HCT116 (cell line): ENCODE results near the gene PRKCH. TPM values are rescaled to one million over a fixed set of nuclear protein-coding genes. Genes with fewer than 3 reads are reported as not detected.

Experiments
- ATAC-seq: fragments of 200-7000 bp; cut with Tn5 transposase; 2 replicates; pipeline ENCODE4 v1.9.1; 2020; ENCODE audit warnings: mild to moderate bottlenecking, moderate library complexity
- BruUV-seq: library from RNA; stranded (reverse); fragments of 400-500 nt; replicated peaks from 2 replicates; lab custom pipeline; 2021; lab: Mats Ljungman, UMichigan
- CTCF ChIA-PET: fragments of 300-600 bp; sonication (Branson Sonifier 250); formaldehyde crosslinking; loops from one replicate; lab custom pipeline; 2021; ENCODE audit warnings: antibody characterized with exemption; lab: Charles Lee
- POLR2A ChIA-PET: fragments of 300-600, 350-600 bp; sonication (Branson Sonifier 250); formaldehyde crosslinking; loops from one replicate; lab custom pipeline; 2021; ENCODE audit warnings: antibody characterized with exemption; lab: Charles Lee
- RAD21 ChIA-PET, 2 experiments: fragments of 300-600 bp; sonication (Branson Sonifier 250); formaldehyde crosslinking; loops; one replicate each; lab custom pipeline; 2023; ENCODE audit warnings: low total read pairs in 2 of 2; ENCODE audit not compliant: uncharacterized antibody in 2 of 2, unreplicated experiment in 2 of 2, low non-redundant PET in 1 of 2; lab: Charles Lee
- DNase-seq: peaks from one replicate; pipeline ENCODE4 v3.0.0-alpha.2; 2010; ENCODE audit warnings: low read depth, low spot score
- H2AFZ ChIP-seq: fragments of 200-600 bp; shearing (Covaris generic), sonication (generic); 2 replicates; pipeline ENCODE4 v1.6.1; 2017; ENCODE audit warnings: low read depth, mixed run types, mixed read lengths, antibody characterized with exemption, low read length; ENCODE audit not compliant: poor library complexity, severe bottlenecking
- H3K27ac ChIP-seq: 2 replicates; pipeline ENCODE4 v1.5.1; 2012; ENCODE audit warnings: low read depth, low read length
- H3K27me3 ChIP-seq: fragments of 200-600 bp; sonication (generic); 2 replicates; pipeline ENCODE4 v1.6.1; 2016; ENCODE audit warnings: mixed run types, low read length, mixed read lengths; ENCODE audit not compliant: insufficient read depth
- H3K36me3 ChIP-seq, 2 experiments: fragments of 200-500 bp in 1 of 2; fragments of 200-600 bp in 1 of 2; sonication (Bioruptor generic) in 1 of 2; sonication (generic) in 1 of 2; 2 replicates each; pipeline versions ENCODE4 v1.5.1 to v1.6.1; 2014 to 2016; ENCODE audit warnings: low read length in 2 of 2, inconsistent platforms in 1 of 2, mixed read lengths in 1 of 2, mixed run types in 1 of 2; ENCODE audit not compliant: insufficient read depth in 2 of 2, control insufficient read depth in 1 of 2
- H3K4me1 ChIP-seq, 2 experiments: fragments of 200-600 bp in 1 of 2; sonication (generic) in 1 of 2; 2 replicates each; pipeline versions ENCODE4 v1.5.1 to v1.6.1; 2012 to 2017; ENCODE audit warnings: low read length in 2 of 2, inconsistent platforms in 1 of 2, mild to moderate bottlenecking in 1 of 2, mixed read lengths in 1 of 2, mixed run types in 1 of 2, moderate library complexity in 1 of 2; ENCODE audit not compliant: insufficient read depth in 2 of 2, control insufficient read depth in 1 of 2
- H3K4me2 ChIP-seq: fragments of 200-600 bp; sonication (generic); 2 replicates; pipeline ENCODE4 v1.6.1; 2017; ENCODE audit warnings: mixed run types, low read length, mixed read lengths
- H3K4me3 ChIP-seq, 2 experiments: fragments of 200-600 bp in 1 of 2; sonication (generic) in 1 of 2; replicated peaks in 1 of 2; 2 replicates each; pipeline ENCODE4 v1.5.1; 2011 to 2016; ENCODE audit warnings: low read length in 2 of 2, control low read depth in 1 of 2, low read depth in 1 of 2, mild to moderate bottlenecking in 1 of 2, mixed read lengths in 1 of 2, mixed run types in 1 of 2
- H3K79me2 ChIP-seq: fragments of 200-600 bp; sonication (generic); 2 replicates; pipeline ENCODE4 v1.6.1; 2017; ENCODE audit warnings: mild to moderate bottlenecking, mixed run types, low read length, moderate library complexity, mixed read lengths; ENCODE audit not compliant: insufficient read depth
- H3K9ac ChIP-seq: fragments of 200-600 bp; sonication (generic); 2 replicates; pipeline ENCODE4 v1.6.1; 2016; ENCODE audit warnings: low read length, mixed read lengths
- H3K9me2 ChIP-seq: fragments of 200-600 bp; sonication (generic), shearing (Covaris generic); 2 replicates; pipeline ENCODE4 v1.6.1; 2017; ENCODE audit warnings: mixed run types, mild to moderate bottlenecking, moderate library complexity; ENCODE audit not compliant: insufficient read depth
- H3K9me3 ChIP-seq, 2 experiments: fragments of 200-500 bp in 1 of 2; fragments of 200-600 bp in 1 of 2; sonication (Bioruptor generic) in 1 of 2; sonication (generic) in 1 of 2; 2 replicates each; pipeline ENCODE4 v1.6.1; 2014 to 2017; ENCODE audit warnings: low read length in 2 of 2, mixed read lengths in 2 of 2, inconsistent platforms in 1 of 2, low read depth in 1 of 2, mild to moderate bottlenecking in 1 of 2, mixed run types in 1 of 2, moderate library complexity in 1 of 2; ENCODE audit not compliant: control insufficient read depth in 1 of 2, insufficient read depth in 1 of 2
- H4K20me1 ChIP-seq: fragments of 200-600 bp; sonication (generic), shearing (Covaris generic); 2 replicates; pipeline ENCODE4 v1.6.1; 2017; ENCODE audit warnings: mixed run types, mild to moderate bottlenecking, moderate library complexity; ENCODE audit not compliant: insufficient read depth
- CEBPB ChIP-seq: IDR thresholded peaks from 2 replicates; pipeline ENCODE4 v1.6.1; 2012; ENCODE audit warnings: low read depth
- EGR1 ChIP-seq: IDR thresholded peaks from 2 replicates; pipeline ENCODE4 v1.6.1; 2012; ENCODE audit warnings: low read depth
- ELF1 ChIP-seq: IDR thresholded peaks from 2 replicates; pipeline ENCODE4 v1.6.1; 2012; ENCODE audit warnings: low read depth, borderline replicate concordance
- EZH2 ChIP-seq: fragments of 200-600 bp; sonication (generic); IDR thresholded peaks from 2 replicates; pipeline ENCODE4 v1.6.1; 2017; ENCODE audit warnings: antibody characterized with exemption, mixed run types
- EZH2phosphoT487 ChIP-seq: fragments of 200-600 bp; IDR thresholded peaks from 2 replicates; pipeline ENCODE4 v1.6.1; 2018; ENCODE audit warnings: antibody characterized with exemption, borderline replicate concordance
- FOSL1 ChIP-seq: IDR thresholded peaks from 2 replicates; pipeline ENCODE4 v1.6.1; 2012; ENCODE audit warnings: low read depth
- JUND ChIP-seq: IDR thresholded peaks from 2 replicates; pipeline ENCODE4 v1.6.1; 2012
- RAD21 ChIP-seq: IDR thresholded peaks from 2 replicates; pipeline ENCODE4 v1.6.1; 2012; ENCODE audit warnings: low read depth, mild to moderate bottlenecking
- REST ChIP-seq: IDR thresholded peaks from 2 replicates; pipeline ENCODE4 v1.6.1; 2012; ENCODE audit warnings: low read depth
- SP1 ChIP-seq: IDR thresholded peaks from 2 replicates; pipeline ENCODE4 v1.6.1; 2012; ENCODE audit warnings: low read depth
- SRF ChIP-seq: IDR thresholded peaks from 2 replicates; pipeline ENCODE4 v1.6.1; 2012; ENCODE audit warnings: low read depth
- ZBTB33 ChIP-seq: IDR thresholded peaks from 2 replicates; pipeline ENCODE4 v1.6.1; 2011; ENCODE audit warnings: mild to moderate bottlenecking, low read length, moderate library complexity; ENCODE audit not compliant: insufficient replicate concordance; ENCODE audit errors: extremely low read depth
- ZFX ChIP-seq: fragments of 450-650 bp; IDR thresholded peaks from 2 replicates; pipeline ENCODE4 v1.6.1; 2017
- ZNF274 ChIP-seq: fragments of 200-500 bp; sonication (Bioruptor generic); IDR thresholded peaks from 2 replicates; pipeline ENCODE4 v1.6.1; 2014; ENCODE audit warnings: mild to moderate bottlenecking, low read depth, low read length, inconsistent platforms
- intact Hi-C: fragments of 100-400 bp; cut with micrococcal nuclease; formaldehyde crosslinking; loops from 2 replicates; pipeline ENCODE4 v1.10.0; 2022
- total RNA-seq: library from RNA; stranded (reverse); gene quantifications from one replicate; pipeline ENCODE4 v1.2.1, GENCODE V29; 2021; ENCODE audit not compliant: unreplicated experiment
- TF ChIP-seq, protein P1 (sequence below), 3 experiments: fragments of 200-600 bp in 1 of 3; sonication (generic) in 1 of 3; IDR thresholded peaks in 2 of 3; conservative IDR thresholded peaks in 1 of 3; 2 replicates each; pipeline ENCODE4 v1.5.1; 2012 to 2017; ENCODE audit warnings: low read depth in 2 of 3, low read length in 2 of 3, antibody characterized with exemption in 1 of 3, borderline replicate concordance in 1 of 3, control low read depth in 1 of 3, mild to moderate bottlenecking in 1 of 3, mixed read lengths in 1 of 3, mixed run types in 1 of 3, moderate library complexity in 1 of 3; ENCODE audit not compliant: insufficient read depth in 1 of 3
- TF ChIP-seq, protein P2 (sequence below): IDR thresholded peaks from 2 replicates; pipeline ENCODE4 v1.6.1; 2012

The PRKCH gene
- total RNA-seq, 1 experiment from 2014 or later = 16.6 TPM

- Histone ChIP-seq H3K79me2 (peaks cover 9% of the 10 kb centered on the region; the same call in 1 of the 2 replicates), H3K9me2 (no peaks in the 10 kb centered on the region)
- TF ChIP-seq, protein P1, sequence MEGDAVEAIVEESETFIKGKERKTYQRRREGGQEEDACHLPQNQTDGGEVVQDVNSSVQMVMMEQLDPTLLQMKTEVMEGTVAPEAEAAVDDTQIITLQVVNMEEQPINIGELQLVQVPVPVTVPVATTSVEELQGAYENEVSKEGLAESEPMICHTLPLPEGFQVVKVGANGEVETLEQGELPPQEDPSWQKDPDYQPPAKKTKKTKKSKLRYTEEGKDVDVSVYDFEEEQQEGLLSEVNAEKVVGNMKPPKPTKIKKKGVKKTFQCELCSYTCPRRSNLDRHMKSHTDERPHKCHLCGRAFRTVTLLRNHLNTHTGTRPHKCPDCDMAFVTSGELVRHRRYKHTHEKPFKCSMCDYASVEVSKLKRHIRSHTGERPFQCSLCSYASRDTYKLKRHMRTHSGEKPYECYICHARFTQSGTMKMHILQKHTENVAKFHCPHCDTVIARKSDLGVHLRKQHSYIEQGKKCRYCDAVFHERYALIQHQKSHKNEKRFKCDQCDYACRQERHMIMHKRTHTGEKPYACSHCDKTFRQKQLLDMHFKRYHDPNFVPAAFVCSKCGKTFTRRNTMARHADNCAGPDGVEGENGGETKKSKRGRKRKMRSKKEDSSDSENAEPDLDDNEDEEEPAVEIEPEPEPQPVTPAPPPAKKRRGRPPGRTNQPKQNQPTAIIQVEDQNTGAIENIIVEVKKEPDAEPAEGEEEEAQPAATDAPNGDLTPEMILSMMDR (IDR thresholded peaks at IDR 0.05 in 2 of 3, conservative IDR thresholded peaks at IDR 0.05 in 1 of 3; ENCODE audit: borderline replicate concordance in 1 of 3, insufficient read depth in 1 of 3, low read depth in 2 of 3, low read length in 2 of 3) = no peak
- TF ChIP-seq REST = no peak
- TF ChIP-seq CEBPB = no peak
- TF ChIP-seq JUND = no peak
- TF ChIP-seq EZH2phosphoT487 = no peak
- no peak for TF ChIP-seq FOSL1
- TF ChIP-seq SRF = no peak
- TF ChIP-seq, protein P2, sequence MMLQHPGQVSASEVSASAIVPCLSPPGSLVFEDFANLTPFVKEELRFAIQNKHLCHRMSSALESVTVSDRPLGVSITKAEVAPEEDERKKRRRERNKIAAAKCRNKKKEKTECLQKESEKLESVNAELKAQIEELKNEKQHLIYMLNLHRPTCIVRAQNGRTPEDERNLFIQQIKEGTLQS = no peak
- TF ChIP-seq SP1 = no peak
- TF ChIP-seq EZH2 = no peak
- TF ChIP-seq EGR1 = no peak
- no peak for TF ChIP-seq ELF1
- no peak for TF ChIP-seq RAD21
- no peak for TF ChIP-seq ZBTB33
- no peak for TF ChIP-seq ZFX
- no peak for TF ChIP-seq ZNF274
- TF ChIP-seq, all 23 proteins: peak for 0
Measured at GRCh38 chr14:61345151-61345482, 23.7 kb downstream of the PRKCH start.

More at GRCh38 chr14:61345151-61345482, 23.7 kb downstream of the PRKCH start:
- Histone ChIP-seq H3K9ac (no peak overlapping the region), H2AFZ (no peak overlapping the region), H3K27me3 (no peaks in the 10 kb centered on the region), H3K4me3 (no peak overlapping the region), H3K4me2 (no peak overlapping the region), H3K9me3 (no peaks in the 10 kb centered on the region), H3K27ac (no peak overlapping the region), H3K36me3 (no peaks in the 10 kb centered on the region), H4K20me1 (no peaks in the 10 kb centered on the region), H3K4me1 (peaks cover 5 to 11% of the 10 kb centered on the region in 2 experiments; a peak in 3 of 4 replicates)
- DNase-seq (no peak), ATAC-seq (no peak)
- BruUV-seq = no TSS peak
- ChIA-PET POLR2A (no interaction called here), CTCF (no interaction called here), RAD21 (no interaction called here)
- intact Hi-C loops = no loop called here
